HG03139 (cell line): ENCODE data around the gene ZNF335.
"Not testable (repeated sequence)": the region's sequence is repeated elsewhere in the genome, so short reads cannot be mapped to it uniquely, and the experiment has no call there.

Experiments
- ATAC-seq: cut with Tn5 transposase; IDR thresholded peaks from one replicate; pipeline ENCODE4 v1.9.1; 2021; ENCODE audit not compliant: unreplicated experiment

Gene ZNF335

GRCh38 chr20:46004187-46004586 lies 32.2 kb upstream of the ZNF335 start:
- no peak for ATAC-seq

GRCh38 chr20:46002008-46002407 lies 30.0 kb upstream of the ZNF335 start:
- ATAC-seq, result no peak

GRCh38 chr20:46001498-46001897 lies 29.5 kb upstream of the ZNF335 start:
- no peak for ATAC-seq

GRCh38 chr20:46000262-46000996 lies 28.4 kb upstream of the ZNF335 start:
- no peak for ATAC-seq

GRCh38 chr20:45999557-46000261 lies 27.7 kb upstream of the ZNF335 start:
- no peak for ATAC-seq

- no peak for ATAC-seq
These were observed 26.8 kb upstream of the ZNF335 start for GRCh38 chr20:45998761-45999160.

- no peak for ATAC-seq
These were observed 26.3 kb upstream of the ZNF335 start for GRCh38 chr20:45998337-45998736.

- ATAC-seq, result no peak
These were observed 25.2 kb upstream of the ZNF335 start for GRCh38 chr20:45997187-45997586.

- ATAC-seq, result not testable (repeated sequence)
These were observed 23.6 kb upstream of the ZNF335 start for GRCh38 chr20:45995495-45996097.

- no peak for ATAC-seq
These were observed 22.9 kb upstream of the ZNF335 start for GRCh38 chr20:45994761-45995493.

- ATAC-seq, result no peak
These were observed 21.4 kb upstream of the ZNF335 start for GRCh38 chr20:45993197-45993951.

- no peak for ATAC-seq
These were observed 19.6 kb upstream of the ZNF335 start for GRCh38 chr20:45991616-45992015.

GRCh38 chr20:45988830-45989229 lies 16.8 kb upstream of the ZNF335 start:
- not testable (repeated sequence) for ATAC-seq

- no peak for ATAC-seq
These were observed 15.2 kb upstream of the ZNF335 start for GRCh38 chr20:45987108-45987780.

GRCh38 chr20:45985573-45985972 lies 13.6 kb upstream of the ZNF335 start:
- ATAC-seq, result no peak

- ATAC-seq, result no peak
These were observed 11.3 kb upstream of the ZNF335 start for GRCh38 chr20:45983279-45983743.

GRCh38 chr20:45981261-45981660 lies 9.3 kb upstream of the ZNF335 start:
- ATAC-seq, result no peak

- ATAC-seq, result no peak
These were observed 4.1 kb upstream of the ZNF335 start for GRCh38 chr20:45976086-45976485.

- ATAC-seq, result no peak
These were observed 3.7 kb upstream of the ZNF335 start for GRCh38 chr20:45975686-45976085.
